Mesenchymal stem cell (in vitro differentiated cells and primary cell): ENCODE results near the gene PDK4.

Experiments used
- DNase-seq: peaks from one replicate; pipeline ENCODE4 v3.0.0-alpha.2; 2013
- H2AFZ ChIP-seq: one replicate; pipeline ENCODE4 v1.6.1; 2013; ENCODE audit warnings: low read depth, mild to moderate bottlenecking, control low read depth, inconsistent platforms, low read length, moderate library complexity
- H2AK5ac ChIP-seq: 2 replicates; pipeline ENCODE4 v1.6.1; 2013; ENCODE audit warnings: low read length, moderate library complexity, mild to moderate bottlenecking, inconsistent platforms; ENCODE audit not compliant: severe bottlenecking
- H2BK120ac ChIP-seq: one replicate; pipeline ENCODE4 v1.6.1; 2013; ENCODE audit warnings: low read depth, mild to moderate bottlenecking, inconsistent platforms, low read length, moderate library complexity
- H2BK12ac ChIP-seq, 2 experiments: one replicate each; pipeline ENCODE4 v1.6.1; 2013; ENCODE audit warnings: inconsistent platforms in 2 of 2, low read length in 2 of 2, mild to moderate bottlenecking in 2 of 2, moderate library complexity in 2 of 2, control low read depth in 1 of 2
- H2BK15ac ChIP-seq: one replicate; pipeline ENCODE4 v1.6.1; 2013; ENCODE audit warnings: mild to moderate bottlenecking, low read depth, inconsistent platforms; ENCODE audit not compliant: poor library complexity, severe bottlenecking
- H2BK5ac ChIP-seq: 2 replicates; pipeline ENCODE4 v1.6.1; 2013; ENCODE audit warnings: low read depth, mild to moderate bottlenecking, low read length, control low read depth, inconsistent platforms; ENCODE audit not compliant: poor library complexity, severe bottlenecking
- H3K14ac ChIP-seq, 2 experiments: one replicate each; pipeline ENCODE4 v1.6.1; 2013; ENCODE audit warnings: inconsistent platforms in 2 of 2, low read length in 2 of 2, control low read depth in 1 of 2, mild to moderate bottlenecking in 1 of 2, moderate library complexity in 1 of 2
- H3K18ac ChIP-seq, 2 experiments: one replicate each; pipeline ENCODE4 v1.6.1; 2013; ENCODE audit warnings: inconsistent platforms in 2 of 2, low read length in 2 of 2, control low read depth in 1 of 2, low read depth in 1 of 2, mild to moderate bottlenecking in 1 of 2
- H3K23ac ChIP-seq, 2 experiments: one replicate each; pipeline ENCODE4 v1.6.1; 2013; ENCODE audit warnings: inconsistent platforms in 2 of 2, low read length in 2 of 2, mild to moderate bottlenecking in 2 of 2, moderate library complexity in 2 of 2, control low read depth in 1 of 2
- H3K27ac ChIP-seq: 2 replicates; pipeline ENCODE4 v1.5.1; 2013; ENCODE audit warnings: mild to moderate bottlenecking, moderate library complexity, low read length, control low read depth, inconsistent platforms; ENCODE audit not compliant: poor library complexity, severe bottlenecking
- H3K27me3 ChIP-seq, 2 experiments: 2 replicates each; pipeline versions ENCODE4 v1.6.1 to v1.7.0; 2013; ENCODE audit warnings: low read length in 2 of 2, mild to moderate bottlenecking in 2 of 2, moderate library complexity in 2 of 2, control low read depth in 1 of 2, inconsistent platforms in 1 of 2; ENCODE audit not compliant: control insufficient read depth in 1 of 2, insufficient read depth in 1 of 2
- H3K36me3 ChIP-seq, 2 experiments: 2 replicates each; pipeline versions ENCODE4 v1.6.1 to v1.7.0; 2013; ENCODE audit warnings: low read length in 2 of 2, control low read depth in 1 of 2, inconsistent platforms in 1 of 2, low read depth in 1 of 2, mild to moderate bottlenecking in 1 of 2; ENCODE audit not compliant: insufficient read depth in 2 of 2, control insufficient read depth in 1 of 2
- H3K4ac ChIP-seq, 2 experiments: one replicate each; pipeline ENCODE4 v1.6.1; 2013; ENCODE audit warnings: inconsistent platforms in 2 of 2, low read length in 2 of 2, mild to moderate bottlenecking in 2 of 2, moderate library complexity in 2 of 2, control low read depth in 1 of 2, low read depth in 1 of 2
- H3K4me1 ChIP-seq: 2 replicates; pipeline ENCODE4 v1.6.1; 2013; ENCODE audit warnings: low read depth, low read length, control low read depth; ENCODE audit not compliant: control insufficient read depth, insufficient read depth
- H3K4me2 ChIP-seq: 2 replicates; pipeline ENCODE4 v1.6.1; 2013; ENCODE audit warnings: low read length, mild to moderate bottlenecking, inconsistent platforms; ENCODE audit not compliant: poor library complexity, severe bottlenecking
- H3K4me3 ChIP-seq, 2 experiments: 2 replicates each; pipeline versions ENCODE4 v1.5.1 to v1.7.0; 2013; ENCODE audit warnings: low read length in 2 of 2, mild to moderate bottlenecking in 2 of 2, control low read depth in 1 of 2, low read depth in 1 of 2; ENCODE audit not compliant: insufficient read depth in 1 of 2
- H3K79me1 ChIP-seq: replicated peaks from 2 replicates; pipeline ENCODE4 v1.6.1; 2013; ENCODE audit warnings: mild to moderate bottlenecking, control low read depth, low read length, inconsistent platforms; ENCODE audit not compliant: poor library complexity, severe bottlenecking
- H3K9ac ChIP-seq: 2 replicates; pipeline ENCODE4 v1.7.0; 2013; ENCODE audit warnings: mild to moderate bottlenecking, low read length, moderate library complexity
- H3K9me3 ChIP-seq: 2 replicates; pipeline ENCODE4 v1.7.0; 2013; ENCODE audit warnings: mild to moderate bottlenecking, low read length; ENCODE audit not compliant: control insufficient read depth
- H4K8ac ChIP-seq: one replicate; pipeline ENCODE4 v1.6.1; 2013; ENCODE audit warnings: inconsistent platforms, mild to moderate bottlenecking, low read length, moderate library complexity
- H4K91ac ChIP-seq: one replicate; pipeline ENCODE4 v1.6.1; 2013; ENCODE audit warnings: mild to moderate bottlenecking, low read length, inconsistent platforms
- WGBS: methylation state at CpG from one replicate; pipeline ENCODE4 v1.1.7; 2013; ENCODE audit warnings: mixed read lengths; 5-methylcytosine and 5-hydroxymethylcytosine counted together

Gene PDK4

DNA sequence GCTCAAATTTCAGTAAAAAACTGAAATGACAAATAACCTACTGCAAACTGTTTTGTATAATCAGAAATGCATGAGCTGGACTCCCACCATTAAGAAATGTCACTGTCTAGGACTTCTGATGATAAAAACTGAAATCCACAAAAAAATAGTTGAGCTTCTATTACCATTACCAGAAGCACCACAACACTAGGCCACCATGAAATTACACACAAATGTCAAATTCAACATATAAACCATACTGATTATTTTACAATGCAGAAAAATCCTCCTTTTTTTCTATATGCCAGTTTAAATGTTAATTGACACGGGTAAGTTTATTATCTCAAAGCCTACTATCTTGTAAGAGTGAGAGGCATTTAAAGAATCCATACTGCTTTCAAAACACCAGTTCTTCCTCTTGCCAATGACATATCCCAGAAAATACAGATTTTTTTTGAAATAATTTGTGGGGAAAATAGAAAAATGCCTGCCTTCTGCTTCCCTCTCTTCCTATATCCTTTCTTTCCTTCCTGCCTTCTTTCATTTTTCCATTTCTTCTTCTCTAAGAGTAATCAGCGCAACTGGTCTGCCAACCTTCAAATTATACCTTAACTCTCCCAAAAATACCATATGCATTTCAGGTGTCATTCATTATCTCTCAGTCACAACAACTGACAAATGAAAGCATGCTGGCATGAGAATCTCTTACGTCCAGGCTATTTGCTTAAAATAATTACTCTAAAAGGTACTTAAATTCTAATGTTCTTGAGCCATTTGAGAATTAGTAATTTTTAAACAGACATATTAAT lies 12.3 kb downstream of the PDK4 start:
- Histone ChIP-seq H3K79me1 (no peaks in the 10 kb centered on the region), H3K23ac (no peak overlapping the region), H2BK5ac (no peak overlapping the region), H4K8ac (no peak overlapping the region), H2AFZ (no peak overlapping the region), H2AK5ac (no peak overlapping the region), H3K27ac (no peak overlapping the region), H3K4me2 (no peak overlapping the region), H3K9ac (no peak overlapping the region), H3K36me3 (peaks cover 0 to 2% of the 10 kb centered on the region in 2 experiments), H3K4me3 (no peak overlapping the region), H2BK120ac (no peak overlapping the region), H3K4ac (no peak overlapping the region), H2BK15ac (no peak overlapping the region), H3K27me3 (no peaks in the 10 kb centered on the region), H3K14ac (no peak overlapping the region), H3K18ac (no peak overlapping the region), H3K9me3 (no peaks in the 10 kb centered on the region), H4K91ac (no peak overlapping the region), H3K4me1 (no peaks in the 10 kb centered on the region), H2BK12ac (no peak overlapping the region)
- 96% methylated on average over 1 of the region's 3 CpGs for WGBS
- DNase-seq: no peak

GRCh38 chr7:95582578-95583293 lies 13.6 kb downstream of the PDK4 start:
- H3K4ac ChIP-seq: no peak overlapping the region

GRCh38 chr7:95581467-95581866 lies 14.8 kb downstream of the PDK4 start:
- no peak overlapping the region for H3K27ac ChIP-seq
- no peak overlapping the region for H3K18ac ChIP-seq
- no peak overlapping the region for H3K23ac ChIP-seq
- no peak overlapping the region for H3K14ac ChIP-seq
- H3K27me3 ChIP-seq: no peaks in the 10 kb centered on the region
- no peak overlapping the region for H2BK12ac ChIP-seq
- no peaks in the 10 kb centered on the region for H3K79me1 ChIP-seq
- no peak overlapping the region for H3K4me2 ChIP-seq
- DNase-seq: no peak
- no peak overlapping the region for H2BK15ac ChIP-seq
- no peak overlapping the region for H2AFZ ChIP-seq
- no peak overlapping the region for H2BK120ac ChIP-seq
- no peak overlapping the region for H3K9ac ChIP-seq
- H4K8ac ChIP-seq: no peak overlapping the region
- H2AK5ac ChIP-seq: no peak overlapping the region
- no peak overlapping the region for H4K91ac ChIP-seq
- H3K4me1 ChIP-seq: peaks cover 3% of the 10 kb centered on the region
- H3K36me3 ChIP-seq: no peaks in the 10 kb centered on the region
- no peak overlapping the region for H3K4me3 ChIP-seq
- H3K9me3 ChIP-seq: no peaks in the 10 kb centered on the region
- no peak overlapping the region for H3K4ac ChIP-seq
- WGBS: no CpG with 5 or more reads among the region's 3 CpGs
- no peak overlapping the region for H2BK5ac ChIP-seq

More at GRCh38 chr7:95582578-95583293, 13.6 kb downstream of the PDK4 start:
- Histone ChIP-seq H4K91ac (no peak overlapping the region), H3K18ac (no peak overlapping the region), H3K36me3 (peaks cover 0 to 2% of the 10 kb centered on the region in 2 experiments), H2BK5ac (no peak overlapping the region), H3K23ac (no peak overlapping the region), H2BK12ac (no peak overlapping the region), H2BK15ac (no peak overlapping the region), H2AFZ (no peak overlapping the region), H3K9me3 (no peaks in the 10 kb centered on the region), H4K8ac (no peak overlapping the region), H3K9ac (no peak overlapping the region), H3K14ac (no peak overlapping the region), H2BK120ac (no peak overlapping the region), H3K4me3 (no peak overlapping the region), H3K4me1 (peaks cover under 1% of the 10 kb centered on the region), H3K4me2 (no peak overlapping the region), H3K27me3 (no peaks in the 10 kb centered on the region), H3K27ac (no peak overlapping the region), H3K79me1 (no peaks in the 10 kb centered on the region), H2AK5ac (no peak overlapping the region)
- 95% methylated on average over 2 of the region's 4 CpGs for WGBS
- DNase-seq: no peak

DNA sequence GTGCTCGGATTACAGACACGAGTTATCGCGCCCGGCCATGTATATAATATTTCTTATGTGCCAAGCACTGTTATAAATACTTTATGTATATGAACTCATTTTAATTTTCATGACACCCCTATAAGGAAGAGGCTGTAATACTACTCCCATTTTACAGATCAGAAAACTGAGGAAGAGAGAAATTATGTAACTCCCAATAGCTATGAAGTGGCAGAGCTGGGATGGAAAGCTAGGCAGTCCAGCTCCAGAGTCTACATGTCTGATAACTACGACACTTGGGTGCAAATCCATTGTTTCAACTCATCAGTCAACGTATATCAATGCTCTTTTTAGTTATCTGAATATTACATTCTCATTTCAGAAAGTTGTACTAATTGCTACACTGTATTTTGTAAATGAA lies 17.0 kb downstream of the PDK4 start:
- H2BK15ac ChIP-seq: no peak overlapping the region
- no peak overlapping the region for H3K9ac ChIP-seq
- DNase-seq: no peak
- no peak overlapping the region for H2AK5ac ChIP-seq
- 86% methylated on average over 2 of the region's 7 CpGs for WGBS
- H2BK12ac ChIP-seq: no peak overlapping the region
- H3K4ac ChIP-seq: no peak overlapping the region
- H4K8ac ChIP-seq: no peak overlapping the region
- no peak overlapping the region for H2BK5ac ChIP-seq
- H3K4me3 ChIP-seq: no peak overlapping the region
- no peaks in the 10 kb centered on the region for H3K36me3 ChIP-seq
- H3K14ac ChIP-seq: no peak overlapping the region
- H2BK120ac ChIP-seq: no peak overlapping the region
- H3K4me2 ChIP-seq: no peak overlapping the region
- H3K27ac ChIP-seq: no peak overlapping the region
- H4K91ac ChIP-seq: no peak overlapping the region
- no peaks in the 10 kb centered on the region for H3K79me1 ChIP-seq
- H3K27me3 ChIP-seq: no peaks in the 10 kb centered on the region
- peaks cover 3% of the 10 kb centered on the region for H3K4me1 ChIP-seq
- no peak overlapping the region for H3K23ac ChIP-seq
- H3K18ac ChIP-seq: no peak overlapping the region
- H2AFZ ChIP-seq: no peak overlapping the region
- H3K9me3 ChIP-seq: no peaks in the 10 kb centered on the region
